GM18498 (cell line): ENCODE results near the gene LARGE1.

ENCODE experiments used
- ATAC-seq: cut with Tn5 transposase; IDR thresholded peaks from one replicate; pipeline ENCODE4 v1.9.1; 2021; ENCODE audit warnings: mild to moderate bottlenecking, moderate library complexity; ENCODE audit not compliant: unreplicated experiment

Gene LARGE1

DNA sequence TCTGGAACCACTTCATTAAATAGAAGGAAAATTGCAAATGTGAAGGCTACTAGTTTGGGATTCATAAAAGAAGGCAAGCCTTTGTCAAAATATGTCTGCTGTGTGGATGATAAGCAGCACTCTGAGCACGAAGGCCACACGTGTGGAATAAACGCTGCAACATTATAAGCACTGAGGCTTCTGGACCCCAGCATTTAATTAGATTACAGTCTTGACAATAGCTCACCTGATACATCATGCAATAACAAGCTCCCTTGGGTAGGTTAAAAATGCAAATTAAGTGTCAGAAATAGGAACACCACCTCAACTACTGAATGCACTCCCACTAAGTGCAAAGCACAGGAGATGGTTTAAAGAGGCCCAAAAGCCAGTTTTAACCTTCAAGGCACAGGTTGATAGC is 179.3 kb downstream of the LARGE1 start:
- no peak for ATAC-seq

GRCh38 chr22:33739516-33739915 is 180.8 kb downstream of the LARGE1 start:
- no peak for ATAC-seq

DNA sequence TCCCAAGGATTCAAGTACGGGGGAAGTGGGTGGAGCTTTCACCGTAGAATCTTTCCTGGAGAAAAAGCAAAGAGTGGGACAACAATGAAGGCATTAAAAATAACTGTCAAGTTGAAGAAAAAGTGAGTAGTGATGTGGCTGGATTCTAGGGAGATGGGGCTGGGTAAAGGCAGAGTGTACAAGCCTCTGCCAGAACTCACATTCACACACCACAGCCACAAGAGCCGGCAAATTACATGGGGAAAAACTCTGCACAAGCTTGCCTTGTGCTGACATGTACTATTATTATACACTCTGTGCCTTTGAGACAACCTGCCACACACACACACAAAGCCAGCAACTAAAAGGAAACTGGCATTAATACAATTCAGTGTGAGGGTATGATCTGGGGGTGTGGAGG is 182.6 kb downstream of the LARGE1 start:
- ATAC-seq: no peak

DNA sequence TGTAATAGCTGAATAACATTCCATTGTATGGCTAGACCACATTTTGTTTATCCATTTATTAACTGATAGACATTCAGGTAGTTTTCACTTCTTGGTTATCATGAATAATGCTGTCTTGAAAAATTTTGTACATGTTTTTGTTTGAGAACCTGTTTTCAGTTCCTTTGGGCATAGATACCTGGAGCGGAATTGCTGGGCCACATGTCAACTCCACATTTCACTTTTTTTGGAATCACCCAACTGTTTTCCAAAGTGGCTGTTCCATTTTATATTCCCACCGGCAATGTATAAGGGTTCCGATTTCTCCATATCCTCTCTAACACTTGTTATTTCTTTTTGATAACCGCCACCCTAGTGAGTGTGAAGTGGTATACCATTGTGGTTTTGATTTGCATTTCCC is 184.3 kb downstream of the LARGE1 start:
- ATAC-seq: no peak

GRCh38 chr22:33728847-33729246 is 191.4 kb downstream of the LARGE1 start:
- no peak for ATAC-seq

GRCh38 chr22:33726294-33726734 is 194.0 kb downstream of the LARGE1 start:
- no peak for ATAC-seq

GRCh38 chr22:33723915-33724314 is 196.4 kb downstream of the LARGE1 start:
- ATAC-seq: no peak

- ATAC-seq: no peak
These were observed 197.5 kb downstream of the LARGE1 start for GRCh38 chr22:33722816-33723215.

DNA sequence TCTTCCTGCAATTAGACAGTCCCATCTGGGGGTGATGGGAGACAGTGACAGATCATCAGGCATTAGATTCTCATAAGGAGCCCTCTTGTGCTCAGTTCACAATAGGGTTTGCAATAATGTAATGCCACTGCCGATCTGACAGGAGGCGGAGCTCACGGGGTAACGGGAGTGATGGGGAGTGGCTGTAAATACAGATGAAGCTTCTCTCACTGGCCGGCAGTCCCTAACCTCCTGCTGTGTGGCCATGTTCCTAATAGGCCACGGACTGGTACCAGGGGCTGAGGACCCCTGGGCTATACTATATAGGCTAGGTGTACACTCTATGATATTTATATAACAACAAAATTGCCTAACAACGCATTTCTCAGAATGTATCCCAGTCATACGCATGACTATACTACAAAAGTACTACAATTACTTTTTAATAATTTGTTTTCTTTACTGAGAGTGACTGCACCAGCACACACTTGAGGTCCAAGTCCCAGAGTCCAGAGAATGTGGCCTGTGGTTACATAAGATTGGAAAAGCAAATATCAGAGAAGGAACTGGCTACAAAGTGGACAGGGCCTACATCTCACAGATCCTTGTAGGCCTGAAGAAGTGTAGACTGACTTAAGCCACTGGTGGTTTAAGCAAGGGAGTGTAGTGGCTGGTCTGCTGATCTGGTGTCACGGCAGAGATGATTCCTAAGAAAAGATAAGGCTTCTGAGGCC is 200.0 kb downstream of the LARGE1 start:
- no peak for ATAC-seq

DNA sequence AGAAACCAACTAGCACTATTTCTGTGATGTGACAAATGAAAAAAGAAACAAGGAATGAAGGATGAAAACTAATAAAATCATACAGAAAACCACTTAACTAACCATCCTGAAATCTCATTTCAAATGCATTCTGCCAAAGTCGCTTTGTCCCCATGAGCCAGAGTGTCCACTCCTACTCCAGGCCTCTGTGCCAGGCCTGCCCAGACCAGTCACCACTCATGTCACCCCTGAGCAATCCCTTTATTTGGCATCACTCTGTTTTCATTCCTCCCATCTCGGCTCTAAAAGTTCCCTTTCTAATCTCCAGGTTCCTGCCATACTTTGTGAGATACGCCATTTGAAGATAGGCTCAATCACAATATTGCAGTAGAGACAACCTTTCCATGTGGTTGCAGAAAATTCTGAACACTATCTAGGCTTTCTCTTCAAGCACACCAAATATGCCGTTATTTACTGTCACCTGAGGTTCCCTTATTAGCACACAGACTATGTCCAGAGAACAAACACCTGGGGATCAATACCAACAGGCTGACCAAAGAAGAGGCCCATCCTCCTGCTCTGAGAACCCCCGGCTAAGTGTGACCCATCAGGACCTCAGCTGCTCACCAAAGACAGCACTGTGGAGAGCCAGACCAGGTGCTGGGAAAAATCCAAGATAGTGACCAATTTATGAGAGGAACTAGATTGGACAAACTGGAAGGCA is 202.4 kb downstream of the LARGE1 start:
- ATAC-seq: no peak

DNA sequence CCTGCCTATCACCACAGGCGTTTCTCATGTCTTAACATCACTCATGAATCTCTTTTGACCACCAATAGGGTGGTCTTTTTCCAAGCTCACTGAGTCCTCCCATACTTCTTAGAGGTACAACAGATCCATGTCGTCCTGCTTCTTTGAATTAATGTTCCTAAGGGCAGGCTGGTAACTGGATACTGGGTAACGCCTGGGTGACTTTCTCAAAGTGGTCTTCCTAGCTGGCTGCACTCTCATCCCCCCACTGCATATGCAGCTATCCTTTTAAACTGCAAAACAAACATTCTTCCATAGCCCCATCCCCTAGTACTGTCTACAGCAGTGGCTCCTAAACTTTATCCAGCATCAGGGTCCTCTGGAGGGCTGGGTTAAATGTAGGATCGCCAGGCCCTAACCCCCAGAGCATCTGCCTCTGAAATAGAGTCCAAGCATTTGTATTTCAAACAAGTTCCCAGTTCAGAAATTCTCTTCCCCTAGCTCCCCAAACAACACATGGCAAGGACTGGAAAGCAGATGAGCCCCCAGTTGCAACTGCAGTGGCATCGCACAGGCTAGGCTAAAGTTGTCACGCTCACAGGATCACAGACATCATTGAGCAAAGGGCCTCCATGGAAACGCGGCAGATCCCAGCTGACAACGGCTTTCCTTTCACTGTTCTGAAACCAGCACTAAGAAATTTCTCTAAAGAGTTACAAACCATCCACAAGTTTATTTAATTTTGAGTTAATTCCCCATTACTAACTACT is 204.9 kb downstream of the LARGE1 start:
- no peak for ATAC-seq

DNA sequence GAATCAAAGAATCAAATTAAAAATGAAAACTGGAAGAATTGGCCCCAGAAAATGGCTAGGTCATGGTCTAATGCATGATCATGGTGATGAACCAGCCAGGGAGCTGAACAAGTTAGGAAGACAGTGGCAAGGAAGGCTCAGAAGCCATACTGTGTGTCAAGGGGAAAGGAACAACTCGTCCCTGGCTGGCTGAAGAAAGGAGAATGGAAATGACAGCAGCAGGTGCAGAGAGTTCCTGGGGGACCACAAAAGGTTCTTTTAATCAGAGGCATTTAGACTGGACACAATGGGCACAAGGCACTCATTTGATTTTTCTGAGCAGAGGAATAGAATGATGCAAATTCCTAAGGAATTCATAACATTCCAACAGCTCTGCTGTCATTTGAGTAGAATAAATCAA is 209.9 kb downstream of the LARGE1 start:
- no peak for ATAC-seq

GRCh38 chr22:33707581-33707980 is 212.7 kb downstream of the LARGE1 start:
- no peak for ATAC-seq

DNA sequence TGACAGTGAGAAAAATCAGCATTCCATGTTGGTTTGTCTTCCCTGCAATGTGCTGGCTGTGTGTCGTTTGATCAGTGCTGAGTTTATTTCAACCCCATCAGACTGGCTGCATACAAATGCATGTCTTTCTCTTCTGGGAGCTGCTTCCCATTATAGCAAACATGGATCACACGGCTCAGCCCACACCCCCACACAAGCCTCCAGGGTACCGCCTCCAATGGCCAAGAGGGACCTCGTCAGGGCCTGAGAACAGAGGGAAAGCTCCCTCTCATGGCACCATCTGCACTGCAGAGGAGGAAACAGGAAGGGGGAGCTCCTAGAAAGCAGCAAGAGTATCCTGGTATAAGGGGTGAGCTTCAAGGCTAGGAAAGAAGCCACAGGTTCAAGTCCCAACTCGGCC is 214.2 kb downstream of the LARGE1 start:
- no peak for ATAC-seq

- ATAC-seq: no peak
These were observed 221.1 kb downstream of the LARGE1 start for GRCh38 chr22:33699176-33699575.

DNA sequence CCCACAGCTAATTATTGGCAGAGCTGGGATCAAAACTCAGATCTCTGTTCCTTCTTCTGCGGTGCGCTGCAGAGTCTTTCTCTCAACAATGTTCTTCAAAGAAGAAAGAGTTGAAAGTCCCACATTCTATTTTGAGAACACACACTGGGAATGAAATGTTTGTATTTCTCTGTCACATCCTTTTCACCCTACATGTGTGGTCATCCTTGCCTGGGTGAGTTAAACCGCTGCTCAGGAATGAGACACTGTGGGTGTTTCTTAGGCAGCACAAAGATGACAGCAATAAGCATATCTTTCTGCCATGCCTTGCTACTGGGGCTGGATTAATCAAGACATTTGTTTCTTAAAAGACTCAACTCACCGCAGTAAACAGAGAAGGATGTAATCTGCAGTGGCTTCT is 222.6 kb downstream of the LARGE1 start:
- no peak for ATAC-seq

DNA sequence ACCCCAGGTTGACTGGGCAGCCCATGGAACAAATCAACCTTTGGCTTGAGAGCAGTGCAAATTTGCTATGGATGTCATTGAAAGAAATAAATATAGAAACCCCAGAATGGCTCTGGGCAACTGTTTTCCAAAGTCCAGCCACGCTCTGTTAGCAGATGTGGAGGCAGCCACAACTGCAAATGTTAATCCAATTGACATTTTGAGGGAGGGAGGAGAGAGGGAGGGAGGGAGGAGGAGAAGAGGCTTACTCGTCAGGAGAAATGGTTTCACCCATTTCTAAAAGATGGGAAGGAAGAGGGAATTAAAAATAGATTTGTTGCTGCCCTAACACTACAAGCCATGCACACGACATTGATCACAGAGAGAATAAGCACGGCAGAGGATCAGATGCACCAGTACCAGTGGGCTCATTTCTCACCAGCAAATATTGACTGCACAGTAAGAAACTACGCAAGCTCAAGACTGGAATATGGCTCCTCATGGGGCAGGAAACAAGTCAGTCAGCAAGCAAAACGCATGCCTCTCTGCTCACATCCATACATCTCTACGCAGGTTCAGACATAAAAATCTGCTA is 229.1 kb downstream of the LARGE1 start:
- ATAC-seq: no peak

GRCh38 chr22:33688903-33689302 is 231.4 kb downstream of the LARGE1 start:
- no peak for ATAC-seq

- no peak for ATAC-seq
These were observed 232.8 kb downstream of the LARGE1 start for GRCh38 chr22:33687464-33687863.

- no peak for ATAC-seq
These were observed 236.2 kb downstream of the LARGE1 start for GRCh38 chr22:33684087-33684486.

DNA sequence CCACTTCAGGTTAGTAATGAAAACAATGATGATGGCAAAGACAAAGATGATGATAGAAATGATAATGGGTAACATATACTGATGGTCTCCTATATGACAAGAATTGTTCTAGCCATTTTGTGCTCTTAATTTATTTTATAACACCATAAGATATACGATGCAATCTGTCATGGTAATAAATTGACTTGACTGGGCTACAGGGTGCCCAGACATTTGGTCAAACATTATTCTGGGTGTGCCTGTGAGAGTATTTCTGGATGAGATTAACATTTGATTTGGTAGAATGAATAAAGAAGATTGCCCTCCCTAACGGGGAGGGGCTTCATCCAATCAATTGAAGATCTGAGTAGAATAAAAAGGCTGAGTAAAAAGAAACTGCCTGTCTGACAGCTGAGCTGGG is 237.3 kb downstream of the LARGE1 start:
- no peak for ATAC-seq

- ATAC-seq: no peak
These were observed 239.6 kb downstream of the LARGE1 start for GRCh38 chr22:33680632-33681031.
